Measurements from ENCODE around the gene WDR74.
A peak's percentile ranks its signal among the peaks of the same experiment; 100 is the strongest.

Gene WDR74

DNA sequence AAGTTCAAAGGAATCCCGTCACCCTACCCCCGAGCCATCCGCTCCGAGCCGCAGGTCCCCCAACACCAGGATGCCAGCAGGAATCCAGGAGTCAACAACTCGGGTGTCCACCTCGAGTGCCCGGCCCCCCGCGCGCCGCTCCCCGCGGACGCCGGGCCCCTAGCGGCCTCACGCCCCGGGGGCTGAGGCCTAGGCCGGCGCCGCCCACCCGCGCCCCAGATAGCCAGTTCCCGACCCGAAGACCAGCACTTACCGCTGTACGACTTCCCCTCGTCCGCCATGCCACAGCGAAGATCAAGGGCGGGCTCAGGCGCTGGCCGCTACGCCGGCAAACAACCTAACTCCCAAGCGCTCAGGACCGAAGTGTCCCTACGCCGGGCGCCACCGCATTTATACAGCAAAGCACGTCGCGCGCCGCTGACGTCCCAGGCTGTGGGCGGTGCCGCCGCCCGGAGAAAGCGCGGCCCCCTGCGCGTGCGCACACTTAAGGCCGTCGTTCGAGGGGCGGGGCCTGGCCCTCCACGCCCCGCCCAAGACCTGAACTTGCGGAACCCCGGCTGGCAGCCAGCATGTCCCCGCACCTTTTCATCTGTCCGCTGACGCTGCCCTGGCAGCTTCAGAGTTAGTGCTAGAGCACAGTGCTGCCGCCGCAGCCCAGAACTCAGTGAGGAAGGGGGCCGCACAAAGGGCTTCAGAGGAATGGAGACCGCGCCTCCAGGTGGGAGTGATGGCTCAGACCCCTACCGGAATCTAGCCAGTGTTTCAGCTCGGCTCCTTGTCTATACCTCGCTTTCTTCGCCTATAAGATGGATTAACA lies 34.1 kb downstream of the WDR74 start, which contains the start of gene NXF1:
Gene NXF1 (minus strand): TSS at position 365 of the 817 bp plus-strand sequence. CDS start 84 bp downstream, at position 281.
- no peaks in the 10 kb centered on the region for H3K27me3 ChIP-seq (ENCODE audit: insufficient read depth, low read length, poor library complexity)
- H3K36me3 ChIP-seq (ENCODE audit: insufficient read depth, low read length) = peaks cover 38% of the 10 kb centered on the region
- H3K79me2 ChIP-seq (ENCODE audit: insufficient read depth, low read length) = peaks cover 46% of the 10 kb centered on the region
- TF ChIP-seq, protein P1, sequence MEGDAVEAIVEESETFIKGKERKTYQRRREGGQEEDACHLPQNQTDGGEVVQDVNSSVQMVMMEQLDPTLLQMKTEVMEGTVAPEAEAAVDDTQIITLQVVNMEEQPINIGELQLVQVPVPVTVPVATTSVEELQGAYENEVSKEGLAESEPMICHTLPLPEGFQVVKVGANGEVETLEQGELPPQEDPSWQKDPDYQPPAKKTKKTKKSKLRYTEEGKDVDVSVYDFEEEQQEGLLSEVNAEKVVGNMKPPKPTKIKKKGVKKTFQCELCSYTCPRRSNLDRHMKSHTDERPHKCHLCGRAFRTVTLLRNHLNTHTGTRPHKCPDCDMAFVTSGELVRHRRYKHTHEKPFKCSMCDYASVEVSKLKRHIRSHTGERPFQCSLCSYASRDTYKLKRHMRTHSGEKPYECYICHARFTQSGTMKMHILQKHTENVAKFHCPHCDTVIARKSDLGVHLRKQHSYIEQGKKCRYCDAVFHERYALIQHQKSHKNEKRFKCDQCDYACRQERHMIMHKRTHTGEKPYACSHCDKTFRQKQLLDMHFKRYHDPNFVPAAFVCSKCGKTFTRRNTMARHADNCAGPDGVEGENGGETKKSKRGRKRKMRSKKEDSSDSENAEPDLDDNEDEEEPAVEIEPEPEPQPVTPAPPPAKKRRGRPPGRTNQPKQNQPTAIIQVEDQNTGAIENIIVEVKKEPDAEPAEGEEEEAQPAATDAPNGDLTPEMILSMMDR (IDR thresholded peaks at IDR 0.05; ENCODE audit: borderline replicate concordance, extremely low read depth, low read length, poor library complexity, severe bottlenecking) = peak; percentile 28
- no peak for TF ChIP-seq EZH2 (IDR thresholded peaks at IDR 0.05; ENCODE audit: borderline replicate concordance, low read depth, low read length, severe bottlenecking)
- H3K4me3 ChIP-seq (ENCODE audit: low read depth in 1 of 2, low read length in 2 of 2) = peak within 1 kb of the TSS; percentile 42 to 73
- H2AFZ ChIP-seq (ENCODE audit: low read depth, low read length) = peak within 1 kb of the TSS; percentile 90
- H3K9me3 ChIP-seq (ENCODE audit: insufficient read depth, low read length, severe bottlenecking) = no peaks in the 10 kb centered on the region
- DNase-seq (peak; percentile 94), ATAC-seq (ENCODE audit: insufficient read depth, low read depth) (peak; percentile 81)
- H3K9ac ChIP-seq (ENCODE audit: low read depth, low read length) = peak within 1 kb of the TSS; percentile 84
- peaks cover 29% of the 10 kb centered on the region for H3K4me1 ChIP-seq (ENCODE audit: insufficient read depth, low read length)
- H3K27ac ChIP-seq (ENCODE audit: low read length) = peak within 1 kb of the TSS; percentile 78
- H4K20me1 ChIP-seq (ENCODE audit: insufficient read depth, low read length) = peaks cover 15% of the 10 kb centered on the region; the same call in 1 of the 2 replicates
- peak within 1 kb of the TSS; percentile 85 for H3K4me2 ChIP-seq (ENCODE audit: insufficient read depth, low read length)

DNA sequence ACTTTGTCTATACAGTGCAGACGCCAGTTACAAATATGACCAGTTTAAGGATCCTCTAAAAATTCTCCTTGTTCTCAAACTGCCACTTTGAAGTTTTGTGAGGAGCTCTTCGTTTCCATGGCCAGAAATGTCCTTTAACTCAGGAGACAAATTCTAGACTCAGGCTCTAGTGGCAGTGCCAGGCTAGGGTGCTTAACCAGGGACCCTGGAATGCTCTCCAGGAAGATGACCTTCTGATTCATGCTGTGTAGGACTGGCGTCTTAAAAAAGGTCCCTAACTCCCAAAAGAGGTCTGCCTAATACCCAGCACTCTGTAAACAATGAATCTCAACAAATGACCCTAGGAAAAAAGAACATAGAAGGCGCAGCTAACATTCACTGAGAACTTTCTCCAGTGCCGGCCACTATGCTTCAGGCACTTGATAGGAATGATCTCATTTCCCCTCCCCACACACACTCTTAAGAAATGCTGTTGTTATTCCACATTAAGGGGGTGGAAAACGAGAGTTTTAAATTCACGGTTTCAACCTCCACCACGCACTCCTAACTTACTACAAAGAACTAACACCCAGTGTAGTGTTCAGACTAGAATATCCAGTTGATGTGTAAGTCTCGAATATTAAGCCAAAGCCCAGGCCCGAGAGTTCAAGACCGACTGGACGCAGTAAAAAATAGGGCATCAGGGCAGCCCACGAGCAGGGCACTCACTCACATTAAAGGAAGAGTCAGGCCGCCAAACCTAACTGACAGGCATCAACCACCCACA lies 34.9 kb downstream of the WDR74 start:
- peak; percentile 2 for ATAC-seq (ENCODE audit: insufficient read depth, low read depth)
- TF ChIP-seq, protein P1 (IDR thresholded peaks at IDR 0.05; ENCODE audit: borderline replicate concordance, extremely low read depth, low read length, poor library complexity, severe bottlenecking) = no peak
- TF ChIP-seq EZH2 (IDR thresholded peaks at IDR 0.05; ENCODE audit: borderline replicate concordance, low read depth, low read length, severe bottlenecking) = no peak
- peaks cover 48% of the 10 kb centered on the region for H3K79me2 ChIP-seq (ENCODE audit: insufficient read depth, low read length)
- peaks cover 29% of the 10 kb centered on the region for H3K4me1 ChIP-seq (ENCODE audit: insufficient read depth, low read length)
- no peaks in the 10 kb centered on the region for H3K27me3 ChIP-seq (ENCODE audit: insufficient read depth, low read length, poor library complexity)
- peak overlapping the region; percentile 74 for H2AFZ ChIP-seq (ENCODE audit: low read depth, low read length)
- peaks cover 46% of the 10 kb centered on the region for H3K36me3 ChIP-seq (ENCODE audit: insufficient read depth, low read length)
- peaks cover 15% of the 10 kb centered on the region; the same call in 1 of the 2 replicates for H4K20me1 ChIP-seq (ENCODE audit: insufficient read depth, low read length)
- peak overlapping the region; percentile 85 for H3K4me2 ChIP-seq (ENCODE audit: insufficient read depth, low read length)
- H3K27ac ChIP-seq (ENCODE audit: low read length) = peak overlapping the region; percentile 78
- peak overlapping the region; percentile 84 for H3K9ac ChIP-seq (ENCODE audit: low read depth, low read length)
- H3K9me3 ChIP-seq (ENCODE audit: insufficient read depth, low read length, severe bottlenecking) = no peaks in the 10 kb centered on the region
- peak overlapping the region; percentile 42 to 73 for H3K4me3 ChIP-seq (ENCODE audit: low read depth in 1 of 2, low read length in 2 of 2)
- no peak for DNase-seq

DNA sequence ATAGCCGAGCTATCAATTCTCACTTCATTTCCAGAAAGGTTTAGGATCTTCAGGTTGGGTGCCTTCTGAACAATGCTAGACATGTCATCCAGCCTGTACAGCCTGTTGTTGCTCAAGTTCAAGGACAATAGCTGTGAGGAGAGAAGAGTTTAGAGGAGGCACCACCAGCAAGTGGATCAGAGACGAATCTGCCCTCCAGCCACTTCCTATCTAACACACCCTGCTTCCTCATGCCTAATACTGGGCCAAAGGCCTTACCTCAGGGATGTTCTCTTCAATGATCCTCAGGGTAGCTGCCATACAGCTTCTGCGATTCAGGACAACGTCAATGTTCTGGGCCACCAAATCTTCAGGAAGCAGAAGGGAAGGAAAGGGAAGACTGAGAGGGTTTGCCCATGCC lies 38.3 kb downstream of the WDR74 start:
- ATAC-seq (ENCODE audit: insufficient read depth, low read depth) = no peak
- H3K27me3 ChIP-seq (ENCODE audit: insufficient read depth, low read length, poor library complexity) = no peaks in the 10 kb centered on the region
- TF ChIP-seq, protein P1 (IDR thresholded peaks at IDR 0.05; ENCODE audit: borderline replicate concordance, extremely low read depth, low read length, poor library complexity, severe bottlenecking) = no peak
- no peak for TF ChIP-seq EZH2 (IDR thresholded peaks at IDR 0.05; ENCODE audit: borderline replicate concordance, low read depth, low read length, severe bottlenecking)
- H3K9ac ChIP-seq (ENCODE audit: low read depth, low read length) = no peak overlapping the region
- peaks cover 22% of the 10 kb centered on the region for H3K4me1 ChIP-seq (ENCODE audit: insufficient read depth, low read length)
- peaks cover 48% of the 10 kb centered on the region for H3K79me2 ChIP-seq (ENCODE audit: insufficient read depth, low read length)
- H3K4me3 ChIP-seq (ENCODE audit: low read depth in 1 of 2, low read length in 2 of 2) = no peak overlapping the region
- H4K20me1 ChIP-seq (ENCODE audit: insufficient read depth, low read length) = peaks cover 19% of the 10 kb centered on the region; the same call in 1 of the 2 replicates
- peaks cover 77% of the 10 kb centered on the region for H3K36me3 ChIP-seq (ENCODE audit: insufficient read depth, low read length)
- H3K27ac ChIP-seq (ENCODE audit: low read length) = no peak overlapping the region
- DNase-seq = no peak
- H3K4me2 ChIP-seq (ENCODE audit: insufficient read depth, low read length) = no peak overlapping the region
- H3K9me3 ChIP-seq (ENCODE audit: insufficient read depth, low read length, severe bottlenecking) = no peaks in the 10 kb centered on the region
- no peak overlapping the region for H2AFZ ChIP-seq (ENCODE audit: low read depth, low read length)
